ACC112 (cell line): ENCODE results near the gene CHST13.

Experiments
- H2AFZ ChIP-seq: fragments of 200-600 bp; sonication (generic); one replicate; pipeline ENCODE4 v1.6.0; 2017; ENCODE audit warnings: antibody characterized with exemption, low read length; ENCODE audit not compliant: unreplicated experiment
- H3K27ac ChIP-seq: fragments of 200-600 bp; sonication (generic); 2 replicates; pipeline ENCODE4 v1.5.1; 2014; ENCODE audit warnings: low read depth, mild to moderate bottlenecking, antibody characterized with exemption, low read length, moderate library complexity
- H3K27me3 ChIP-seq: fragments of 200-600 bp; sonication (generic); 2 replicates; pipeline ENCODE4 v1.6.1; 2014; ENCODE audit warnings: mild to moderate bottlenecking, antibody characterized with exemption, low read length, moderate library complexity, mixed read lengths; ENCODE audit not compliant: insufficient read depth
- H3K36me3 ChIP-seq: fragments of 200-600 bp; sonication (generic); 2 replicates; pipeline ENCODE4 v1.6.1; 2016; ENCODE audit warnings: mild to moderate bottlenecking, antibody characterized with exemption, low read length, moderate library complexity, mixed read lengths; ENCODE audit not compliant: insufficient read depth
- H3K4me1 ChIP-seq: fragments of 200-600 bp; sonication (generic); one replicate; pipeline ENCODE4 v1.6.1; 2016; ENCODE audit warnings: low read length, mixed read lengths; ENCODE audit not compliant: insufficient read depth, unreplicated experiment, control insufficient read depth
- H3K4me3 ChIP-seq: fragments of 200-600 bp; sonication (generic); 2 replicates; pipeline ENCODE4 v1.5.1; 2014; ENCODE audit warnings: mild to moderate bottlenecking, low read depth, low read length
- H3K79me2 ChIP-seq: fragments of 200-600 bp; sonication (generic); one replicate; pipeline ENCODE4 v1.6.0; 2016; ENCODE audit warnings: low read length; ENCODE audit not compliant: control insufficient read depth, unreplicated experiment, insufficient read depth

CHST13 gene

GRCh38 chr3:126517986-126518778 lies 5.8 kb upstream of the CHST13 start:
- Histone ChIP-seq H2AFZ (no peak overlapping the region), H3K27me3 (peaks cover 10% of the 10 kb centered on the region), H3K4me3 (no peak overlapping the region), H3K36me3 (no peaks in the 10 kb centered on the region), H3K4me1 (no peaks in the 10 kb centered on the region), H3K79me2 (no peaks in the 10 kb centered on the region), H3K27ac (no peak overlapping the region)

- no peak overlapping the region for H2AFZ ChIP-seq
- no peak overlapping the region for H3K4me3 ChIP-seq
- H3K27me3 ChIP-seq, result peaks cover 16% of the 10 kb centered on the region
- H3K36me3 ChIP-seq, result no peaks in the 10 kb centered on the region
- no peak overlapping the region for H3K27ac ChIP-seq
- H3K79me2 ChIP-seq, result no peaks in the 10 kb centered on the region
- H3K4me1 ChIP-seq, result no peaks in the 10 kb centered on the region
These were observed 5.2 kb upstream of the CHST13 start for GRCh38 chr3:126518779-126519177.

GRCh38 chr3:126519506-126520455 lies 4.2 kb upstream of the CHST13 start:
- no peaks in the 10 kb centered on the region for H3K36me3 ChIP-seq
- H3K4me1 ChIP-seq, result no peaks in the 10 kb centered on the region

GRCh38 chr3:126521122-126521891 lies 2.6 kb upstream of the CHST13 start:
- no peak overlapping the region for H3K27ac ChIP-seq

More at GRCh38 chr3:126519506-126520455, 4.2 kb upstream of the CHST13 start:
- Histone ChIP-seq H3K4me3 (no peak overlapping the region), H3K27me3 (peaks cover 16% of the 10 kb centered on the region), H2AFZ (no peak overlapping the region), H3K27ac (no peak overlapping the region), H3K79me2 (no peaks in the 10 kb centered on the region)

GRCh38 chr3:126522363-126522788 lies 1.6 kb upstream of the CHST13 start:
- Histone ChIP-seq H3K79me2 (no peaks in the 10 kb centered on the region), H2AFZ (no peak overlapping the region), H3K27ac (no peak overlapping the region), H3K4me1 (no peaks in the 10 kb centered on the region), H3K36me3 (no peaks in the 10 kb centered on the region), H3K27me3 (peaks cover 16% of the 10 kb centered on the region), H3K4me3 (no peak overlapping the region)

More at GRCh38 chr3:126521122-126521891, 2.6 kb upstream of the CHST13 start:
- Histone ChIP-seq H3K27me3 (peaks cover 16% of the 10 kb centered on the region), H2AFZ (no peak overlapping the region), H3K4me1 (no peaks in the 10 kb centered on the region), H3K79me2 (no peaks in the 10 kb centered on the region), H3K4me3 (no peak overlapping the region), H3K36me3 (no peaks in the 10 kb centered on the region)

- Histone ChIP-seq H3K36me3 (no peaks in the 10 kb centered on the region), H2AFZ (peak overlapping the region; percentile 32), H3K27me3 (peaks cover 16% of the 10 kb centered on the region), H3K4me3 (peak overlapping the region; percentile 72), H3K79me2 (no peaks in the 10 kb centered on the region), H3K4me1 (no peaks in the 10 kb centered on the region), H3K27ac (no peak overlapping the region)
These were observed 554 bp downstream of the CHST13 start for GRCh38 chr3:126524429-126524988.

GRCh38 chr3:126525091-126525852 lies 1.3 kb downstream of the CHST13 start:
- no peak overlapping the region; the same call in 1 of the 2 replicates for H3K4me3 ChIP-seq
- H3K36me3 ChIP-seq, result no peaks in the 10 kb centered on the region
- no peak overlapping the region for H2AFZ ChIP-seq
- H3K27me3 ChIP-seq, result peaks cover 13% of the 10 kb centered on the region
- H3K79me2 ChIP-seq, result no peaks in the 10 kb centered on the region
- H3K4me1 ChIP-seq, result no peaks in the 10 kb centered on the region
- H3K27ac ChIP-seq, result no peak overlapping the region

GRCh38 chr3:126525853-126526667 lies 2.1 kb downstream of the CHST13 start:
- Histone ChIP-seq H3K4me1 (no peaks in the 10 kb centered on the region), H3K79me2 (no peaks in the 10 kb centered on the region), H3K27ac (no peak overlapping the region), H3K27me3 (peaks cover 12% of the 10 kb centered on the region), H3K36me3 (no peaks in the 10 kb centered on the region), H2AFZ (no peak overlapping the region), H3K4me3 (no peak overlapping the region)

GRCh38 chr3:126526668-126527005 lies 2.7 kb downstream of the CHST13 start:
- Histone ChIP-seq H2AFZ (no peak overlapping the region), H3K27me3 (peaks cover 16% of the 10 kb centered on the region), H3K27ac (no peak overlapping the region), H3K4me3 (no peak overlapping the region), H3K79me2 (no peaks in the 10 kb centered on the region), H3K36me3 (no peaks in the 10 kb centered on the region), H3K4me1 (no peaks in the 10 kb centered on the region)
